K562 (cell line): ENCODE measurements around the gene ZFYVE1. TPM values are rescaled to one million over a fixed set of nuclear protein-coding genes. Genes with fewer than 3 reads are reported as not detected.

Source experiments
- ARID1B ChIP-seq: fragments of 450-650 bp; IDR thresholded peaks from 2 replicates; pipeline ENCODE4 v1.6.1; 2016; ENCODE audit warnings: antibody characterized with exemption, mild to moderate bottlenecking, inconsistent platforms
- CBFA2T2 ChIP-seq: fragments of 450-650 bp; conservative IDR thresholded peaks from 2 replicates; pipeline ENCODE4 v1.6.1; 2017; ENCODE audit warnings: mild to moderate bottlenecking
- CCNT2 ChIP-seq: IDR thresholded peaks from 2 replicates; pipeline ENCODE4 v1.6.1; 2011; ENCODE audit warnings: borderline replicate concordance, low read depth, mild to moderate bottlenecking, moderate library complexity, mixed read lengths, low read length; ENCODE audit not compliant: insufficient read length; ENCODE audit errors: extremely low read depth
- FOS ChIP-seq: IDR thresholded peaks from 3 replicates; pipeline ENCODE4 v1.6.1; 2011; ENCODE audit not compliant: insufficient read length; ENCODE audit errors: extremely low read depth
- GTF3C2 ChIP-seq: IDR thresholded peaks from 3 replicates; pipeline ENCODE4 v1.6.1; 2011; ENCODE audit warnings: borderline replicate concordance, mild to moderate bottlenecking, moderate library complexity; ENCODE audit not compliant: insufficient read length; ENCODE audit errors: extremely low read depth
- HBP1 ChIP-seq: fragments of 450-650 bp; formaldehyde crosslinking; IDR thresholded peaks from 2 replicates; pipeline ENCODE4 v1.4.0; 2022; ENCODE audit warnings: missing genetic modification characterization
- HOMEZ ChIP-seq: fragments of 250-450 bp; sonication (Bioruptor Pico); IDR thresholded peaks from 2 replicates; pipeline ENCODE4 v1.4.0; 2020; ENCODE audit warnings: mild to moderate bottlenecking, moderate library complexity
- KLF16 ChIP-seq: IDR thresholded peaks from 2 replicates; pipeline ENCODE4 v1.6.1; 2016; ENCODE audit warnings: antibody characterized with exemption
- MEIS2 ChIP-seq: fragments of 450-650 bp; IDR thresholded peaks from 2 replicates; pipeline ENCODE4 v1.6.1; 2014; ENCODE audit warnings: mild to moderate bottlenecking; ENCODE audit not compliant: partially characterized antibody
- NFIC ChIP-seq: fragments of 450-650 bp; IDR thresholded peaks from 2 replicates; pipeline ENCODE4 v1.6.1; 2017; ENCODE audit warnings: mild to moderate bottlenecking, inconsistent platforms
- RBM22 ChIP-seq: fragments of 200-400 bp; formaldehyde crosslinking; IDR thresholded peaks from 2 replicates; pipeline ENCODE4 v1.6.1; 2018; ENCODE audit warnings: low read length, low read depth; ENCODE audit not compliant: poor library complexity, severe bottlenecking
- ZMIZ1 ChIP-seq, 2 experiments: fragments of 150-350 bp in 1 of 2; IDR thresholded peaks; 2 replicates each; pipeline ENCODE4 v1.6.1; 2012 to 2016; ENCODE audit warnings: low read depth in 2 of 2, low read length in 2 of 2, mild to moderate bottlenecking in 1 of 2, moderate library complexity in 1 of 2
- ZNF232 ChIP-seq: sonication (generic); formaldehyde crosslinking; IDR thresholded peaks from 2 replicates; pipeline ENCODE4 v1.8.0; 2022; ENCODE audit warnings: mild to moderate bottlenecking, missing genetic modification reagents
- ZNF444 ChIP-seq: fragments of 250-450 bp; sonication (Bioruptor Pico); IDR thresholded peaks from 2 replicates; pipeline ENCODE4 v1.4.0; 2020; ENCODE audit warnings: mild to moderate bottlenecking, moderate library complexity
- ZNF639 ChIP-seq, 2 experiments: fragments of 200-800 bp in 1 of 2; sonication (Bioruptor generic) in 1 of 2; sonication (generic) in 1 of 2; formaldehyde crosslinking in 1 of 2; IDR thresholded peaks in 1 of 2; conservative IDR thresholded peaks in 1 of 2; 2 replicates each; pipeline versions ENCODE4 v1.5.0 to v1.6.1; 2016 to 2020; ENCODE audit warnings: missing compliant biosample characterization in 1 of 2, missing genetic modification characterization in 1 of 2, missing genetic modification reagents in 1 of 2
- polyA plus RNA-seq, 8 experiments: library from polyadenylated mRNA; depleted of rRNA in 4 of 8; stranded (reverse) in 5 of 8; unstranded in 3 of 8; fragments of >200 nt; fragmentation: Nextera tagmentation in 2 of 8; fragmentation: Illumina TruSeq in 1 of 8; extraction: Ambion mirVana in 2 of 8; extraction: Trizol in 1 of 8; gene quantifications; 2 replicates each; pipeline versions ENCODE4 v1.2.1 to v1.2.3, GENCODE V29; 2011 to 2014; ENCODE audit warnings: inconsistent platforms in 1 of 8, missing spikeins in 1 of 8
- total RNA-seq, 7 experiments: library from RNA; depleted of rRNA in 6 of 7; stranded (reverse); fragments of >200 nt in 6 of 7; fragmentation: Illumina TruSeq in 2 of 7; extraction: Trizol in 2 of 7; gene quantifications; 2 replicates each; pipeline versions ENCODE4 v1.2.1 to v1.2.3, GENCODE V29; 2011 to 2021; ENCODE audit warnings: low replicate concordance in 1 of 7

The ZFYVE1 gene
- total and polyA plus RNA-seq, 9 of the 15 experiments (the other 6 are each of a cell fraction or from before 2014, with no cell fraction given) = 0.62 to 5.5 (median 3.4) TPM

GRCh38 chr14:73007835-73008234 lies 19.1 kb downstream of the ZFYVE1 start (continued):
- TF ChIP-seq ZNF639 (CRISPR knock-in tag; conservative IDR thresholded peaks at IDR 0.05 in 1 of 2, IDR thresholded peaks at IDR 0.05 in 1 of 2) (no peak), RBM22 (no peak), NFIC (no peak), ARID1B (no peak), KLF16 (no peak), CBFA2T2 (no peak), ZMIZ1 (IDR thresholded peaks at IDR 0.05; ENCODE audit: low read depth in 2 of 2, low read length in 2 of 2) (no peak), HBP1 (CRISPR knock-in tag) (no peak), ZNF232 (no peak), ZNF444 (no peak), GTF3C2 (no peak), CCNT2 (no peak), FOS (no peak), HOMEZ (CRISPR knock-in tag) (no peak), MEIS2 (no peak)
- TF ChIP-seq, all 486 proteins: peak for 0
